HG02884 (cell line): ENCODE results near the gene KDM1A.
"Not testable (repeated sequence)": the region's sequence is repeated elsewhere in the genome, so short reads cannot be mapped to it uniquely, and the experiment has no call there.

Experiments
- ATAC-seq: cut with Tn5 transposase; IDR thresholded peaks from one replicate; pipeline ENCODE4 v1.9.1; 2021; ENCODE audit warnings: mild to moderate bottlenecking, moderate library complexity; ENCODE audit not compliant: unreplicated experiment

KDM1A gene

GRCh38 chr1:23019094-23019862 is at the start of gene KDM1A:
Gene KDM1A (plus strand): TSS chr1:23019468. CDS start chr1:23019597, 129 bp downstream.
- peak; percentile 88 for ATAC-seq

GRCh38 chr1:22970096-22970495 is 49.2 kb upstream of the KDM1A start:
- ATAC-seq = no peak

- ATAC-seq = no peak
Measured at GRCh38 chr1:22971161-22971560, 48.1 kb upstream of the KDM1A start.

GRCh38 chr1:22971611-22972405 is 47.5 kb upstream of the KDM1A start:
- ATAC-seq = no peak

GRCh38 chr1:22972760-22973159 is 46.5 kb upstream of the KDM1A start, which contains the start of gene LACTBL1:
Gene LACTBL1 (minus strand): TSS chr1:22972866. CDS start chr1:22972316, 550 bp downstream.
- no peak for ATAC-seq

- ATAC-seq = no peak
Measured at GRCh38 chr1:22975694-22976093, 43.6 kb upstream of the KDM1A start.

GRCh38 chr1:22976127-22976460 is 43.2 kb upstream of the KDM1A start:
- no peak for ATAC-seq

GRCh38 chr1:22976461-22977243 is 42.6 kb upstream of the KDM1A start:
- peak; percentile 50 for ATAC-seq

GRCh38 chr1:22978299-22978698 is 41.0 kb upstream of the KDM1A start:
- no peak for ATAC-seq

GRCh38 chr1:22980471-22980790 is 38.8 kb upstream of the KDM1A start:
- ATAC-seq = not testable (repeated sequence)

GRCh38 chr1:22983944-22984343 is 35.3 kb upstream of the KDM1A start:
- ATAC-seq = no peak

GRCh38 chr1:22992384-22992783 is 26.9 kb upstream of the KDM1A start:
- not testable (repeated sequence) for ATAC-seq

- not testable (repeated sequence) for ATAC-seq
Measured at GRCh38 chr1:22993220-22993795, 26.0 kb upstream of the KDM1A start.

- no peak for ATAC-seq
Measured at GRCh38 chr1:22995774-22996173, 23.5 kb upstream of the KDM1A start.

GRCh38 chr1:22997528-22997927 is 21.7 kb upstream of the KDM1A start:
- not testable (repeated sequence) for ATAC-seq

- not testable (repeated sequence) for ATAC-seq
Measured at GRCh38 chr1:23000133-23000532, 19.1 kb upstream of the KDM1A start.

GRCh38 chr1:23002218-23002617 is 17.1 kb upstream of the KDM1A start:
- not testable (repeated sequence) for ATAC-seq

- no peak for ATAC-seq
Measured at GRCh38 chr1:23004112-23004511, 15.2 kb upstream of the KDM1A start.

- ATAC-seq = not testable (repeated sequence)
Measured at GRCh38 chr1:23004769-23005168, 14.5 kb upstream of the KDM1A start.

- no peak for ATAC-seq
Measured at GRCh38 chr1:23007106-23007505, 12.2 kb upstream of the KDM1A start.

GRCh38 chr1:23008901-23009300 is 10.4 kb upstream of the KDM1A start:
- no peak for ATAC-seq
